Measurements from ENCODE around the gene ROPN1L.

DNA sequence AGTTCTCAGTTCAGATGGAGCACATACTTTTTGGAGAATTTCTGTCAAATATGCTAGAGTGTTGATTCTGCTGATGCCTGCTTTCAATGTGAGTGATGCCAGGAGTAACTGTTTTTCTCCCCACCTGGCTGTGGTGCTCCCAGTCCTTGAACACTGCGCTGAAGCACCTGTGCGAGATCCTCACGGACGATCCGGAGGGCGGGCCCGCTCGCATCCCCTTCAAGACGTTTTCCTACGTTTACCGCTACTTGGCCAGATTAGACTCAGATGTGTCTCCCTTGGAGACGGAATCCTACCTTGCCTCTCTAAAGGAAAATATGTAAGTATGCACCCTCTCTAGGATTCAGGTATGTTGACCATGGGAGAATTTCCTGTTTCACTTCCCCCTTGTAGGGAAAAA lies 19.4 kb downstream of the ROPN1L start:
- TF ChIP-seq, protein P1, sequence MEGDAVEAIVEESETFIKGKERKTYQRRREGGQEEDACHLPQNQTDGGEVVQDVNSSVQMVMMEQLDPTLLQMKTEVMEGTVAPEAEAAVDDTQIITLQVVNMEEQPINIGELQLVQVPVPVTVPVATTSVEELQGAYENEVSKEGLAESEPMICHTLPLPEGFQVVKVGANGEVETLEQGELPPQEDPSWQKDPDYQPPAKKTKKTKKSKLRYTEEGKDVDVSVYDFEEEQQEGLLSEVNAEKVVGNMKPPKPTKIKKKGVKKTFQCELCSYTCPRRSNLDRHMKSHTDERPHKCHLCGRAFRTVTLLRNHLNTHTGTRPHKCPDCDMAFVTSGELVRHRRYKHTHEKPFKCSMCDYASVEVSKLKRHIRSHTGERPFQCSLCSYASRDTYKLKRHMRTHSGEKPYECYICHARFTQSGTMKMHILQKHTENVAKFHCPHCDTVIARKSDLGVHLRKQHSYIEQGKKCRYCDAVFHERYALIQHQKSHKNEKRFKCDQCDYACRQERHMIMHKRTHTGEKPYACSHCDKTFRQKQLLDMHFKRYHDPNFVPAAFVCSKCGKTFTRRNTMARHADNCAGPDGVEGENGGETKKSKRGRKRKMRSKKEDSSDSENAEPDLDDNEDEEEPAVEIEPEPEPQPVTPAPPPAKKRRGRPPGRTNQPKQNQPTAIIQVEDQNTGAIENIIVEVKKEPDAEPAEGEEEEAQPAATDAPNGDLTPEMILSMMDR (IDR thresholded peaks at IDR 0.05; ENCODE audit: insufficient read depth, low read depth, low read length) = no peak
- no peak for TF ChIP-seq EZH2 (IDR thresholded peaks at IDR 0.05; ENCODE audit: insufficient read depth, low read length)
